Progenitor cell of endocrine pancreas (in vitro differentiated cells): Measurements from ENCODE around the gene IPO11. TPM values are rescaled to one million over a fixed set of nuclear protein-coding genes. Genes with fewer than 3 reads are reported as not detected.
"Not testable (repeated sequence)": the region's sequence is repeated elsewhere in the genome, so short reads cannot be mapped to it uniquely, and the experiment has no call there.

Experiments
- DNase-seq: peaks from one replicate; pipeline ENCODE4 v3.0.0; 2021; ENCODE audit warnings: low spot score; ENCODE audit not compliant: unreplicated experiment
- H3K27ac Mint-ChIP-seq: 2 replicates; pipeline ENCODE4 v1.8.0; 2021; ENCODE audit warnings: mild to moderate bottlenecking, moderate library complexity, mixed read lengths
- H3K27me3 Mint-ChIP-seq: 2 replicates; pipeline ENCODE4 v1.8.0; 2021; ENCODE audit warnings: mixed read lengths
- H3K36me3 Mint-ChIP-seq: 2 replicates; pipeline ENCODE4 v1.8.0; 2022; ENCODE audit warnings: mixed read lengths; ENCODE audit not compliant: insufficient read depth
- H3K4me1 Mint-ChIP-seq: 2 replicates; pipeline ENCODE4 v1.8.0; 2021; ENCODE audit warnings: low read depth, mixed read lengths
- H3K4me3 Mint-ChIP-seq: 2 replicates; pipeline ENCODE4 v1.8.0; 2021; ENCODE audit warnings: low read depth, mild to moderate bottlenecking, moderate library complexity, mixed read lengths
- H3K9me3 Mint-ChIP-seq: 2 replicates; pipeline ENCODE4 v1.8.0; 2021; ENCODE audit warnings: low read depth, mixed read lengths
- CTCF ChIP-seq: fragments of 200-600 bp; sonication (generic); IDR thresholded peaks from one replicate; pipeline ENCODE4 v1.5.0; 2021; ENCODE audit warnings: antibody characterized with exemption, mild to moderate bottlenecking; ENCODE audit not compliant: unreplicated experiment
- total RNA-seq: library from RNA; stranded (reverse); gene quantifications from 2 replicates; pipeline ENCODE4 v1.2.1, GENCODE V29; 2021

IPO11 gene
- total RNA-seq, 1 donor from 2014 or later = 32.7 TPM

- peaks cover 12% of the 10 kb centered on the region for H3K9me3 Mint-ChIP-seq
- H3K36me3 Mint-ChIP-seq = peaks cover 1% of the 10 kb centered on the region
- H3K4me3 Mint-ChIP-seq = no peak overlapping the region
- DNase-seq = no peak
- TF ChIP-seq CTCF = no peak
- peaks cover 11% of the 10 kb centered on the region for H3K4me1 Mint-ChIP-seq
- no peaks in the 10 kb centered on the region for H3K27me3 Mint-ChIP-seq
- no peak overlapping the region for H3K27ac Mint-ChIP-seq
These were observed 240.7 kb downstream of the IPO11 start for GRCh38 chr5:62653001-62653863.

GRCh38 chr5:62653864-62654575, 241.5 kb downstream of the IPO11 start:
- no peak for TF ChIP-seq CTCF
- no peak overlapping the region for H3K27ac Mint-ChIP-seq
- peaks cover 11% of the 10 kb centered on the region for H3K4me1 Mint-ChIP-seq
- H3K9me3 Mint-ChIP-seq = peaks cover 19% of the 10 kb centered on the region
- DNase-seq = no peak
- H3K36me3 Mint-ChIP-seq = peaks cover 1% of the 10 kb centered on the region
- no peaks in the 10 kb centered on the region for H3K27me3 Mint-ChIP-seq
- no peak overlapping the region for H3K4me3 Mint-ChIP-seq

GRCh38 chr5:62657772-62658171, 245.2 kb downstream of the IPO11 start:
- peaks cover 19% of the 10 kb centered on the region for H3K9me3 Mint-ChIP-seq
- H3K27ac Mint-ChIP-seq, H3K4me1 Mint-ChIP-seq, H3K36me3 Mint-ChIP-seq, H3K4me3 Mint-ChIP-seq, H3K27me3 Mint-ChIP-seq, DNase-seq: not testable (repeated sequence)

- Mint-ChIP-seq H3K4me3 (no peak overlapping the region), H3K4me1 (no peaks in the 10 kb centered on the region), H3K27ac (no peak overlapping the region), H3K9me3 (peaks cover 12% of the 10 kb centered on the region), H3K27me3 (no peaks in the 10 kb centered on the region), H3K36me3 (no peaks in the 10 kb centered on the region)
- DNase-seq = no peak
- TF ChIP-seq CTCF = no peak
These were observed 248.6 kb downstream of the IPO11 start for GRCh38 chr5:62661126-62661525.

GRCh38 chr5:62662521-62662920, 250.0 kb downstream of the IPO11 start:
- no peak for TF ChIP-seq CTCF
- no peak for DNase-seq
- no peak overlapping the region for H3K4me3 Mint-ChIP-seq
- H3K27ac Mint-ChIP-seq = no peak overlapping the region
- peaks cover 12% of the 10 kb centered on the region for H3K9me3 Mint-ChIP-seq
- no peaks in the 10 kb centered on the region for H3K27me3 Mint-ChIP-seq
- H3K4me1 Mint-ChIP-seq = no peaks in the 10 kb centered on the region
- no peaks in the 10 kb centered on the region for H3K36me3 Mint-ChIP-seq
